LoVo (cell line): Measurements from ENCODE around the gene JPH3.

Source experiments
- DNase-seq: peaks from one replicate; pipeline ENCODE4 v3.0.0-alpha.2; 2016; ENCODE audit warnings: low spot score

Gene JPH3

GRCh38 chr16:87602001-87602775, at the start of gene JPH3:
JPH3 (plus strand) TSS chr16:87602508; CDS start chr16:87603147, 639 bp downstream.
- DNase-seq, result no peak

DNA sequence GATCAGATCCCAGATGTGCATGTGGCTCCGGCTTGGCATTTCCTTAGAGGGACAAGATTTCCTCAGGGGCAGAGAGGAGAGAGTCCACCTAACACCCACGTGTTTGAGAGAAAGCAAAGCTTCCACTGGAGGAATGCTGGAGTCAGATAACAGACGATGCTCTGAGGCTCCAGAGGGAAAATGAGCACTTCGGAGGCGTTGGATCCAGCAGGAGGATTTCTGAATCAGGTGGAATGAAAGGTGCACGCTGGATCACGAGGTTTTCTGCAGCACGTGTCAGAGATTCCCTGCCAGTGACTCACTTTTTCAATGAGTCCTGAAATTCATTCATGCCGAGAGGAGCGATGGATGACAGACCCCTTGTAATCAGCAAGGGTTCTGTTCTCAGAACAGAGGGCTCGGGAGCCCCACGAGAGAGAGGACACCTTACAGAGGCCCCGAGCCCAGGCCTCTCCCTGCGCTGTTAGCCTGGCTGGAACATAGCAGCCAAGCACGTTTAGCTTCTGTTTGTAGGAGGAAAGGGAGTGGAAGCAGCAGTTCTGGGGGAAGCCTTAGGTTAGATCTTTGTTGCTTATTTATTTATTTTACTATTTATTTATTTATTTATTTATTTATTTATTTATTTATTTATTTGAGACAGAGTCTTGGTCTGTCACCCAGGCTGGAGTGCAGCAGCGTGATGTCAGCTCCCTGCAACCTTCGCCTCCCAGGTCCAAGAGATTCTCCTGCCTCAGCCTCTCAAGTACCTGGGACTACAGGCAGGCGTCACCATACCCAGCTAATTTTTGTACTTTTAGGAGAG, 49.3 kb upstream of the JPH3 start:
- no peak for DNase-seq

GRCh38 chr16:87554754-87555427, 47.4 kb upstream of the JPH3 start:
- DNase-seq, result no peak

DNA sequence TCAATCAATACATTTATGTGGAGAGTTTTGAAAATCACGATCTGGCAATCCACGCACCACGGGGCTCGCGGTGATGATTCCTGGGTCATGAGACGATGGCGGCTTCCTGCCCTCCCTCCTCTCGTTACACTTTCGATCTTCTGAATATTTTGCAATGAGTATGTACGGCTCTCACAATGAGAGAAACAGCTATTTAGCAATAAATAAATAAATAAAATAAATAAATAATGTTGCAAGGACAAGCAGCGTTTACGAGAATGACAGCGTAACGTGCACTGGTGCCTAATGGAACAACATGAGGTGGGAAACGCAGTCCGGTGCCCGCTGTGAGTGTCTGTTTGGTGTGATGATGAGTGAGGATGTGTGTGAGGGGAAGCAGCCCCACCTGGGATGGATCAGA, 46.7 kb upstream of the JPH3 start:
- DNase-seq, result no peak

- DNase-seq, result no peak
Measured at GRCh38 chr16:87556941-87557459, 45.3 kb upstream of the JPH3 start.

DNA sequence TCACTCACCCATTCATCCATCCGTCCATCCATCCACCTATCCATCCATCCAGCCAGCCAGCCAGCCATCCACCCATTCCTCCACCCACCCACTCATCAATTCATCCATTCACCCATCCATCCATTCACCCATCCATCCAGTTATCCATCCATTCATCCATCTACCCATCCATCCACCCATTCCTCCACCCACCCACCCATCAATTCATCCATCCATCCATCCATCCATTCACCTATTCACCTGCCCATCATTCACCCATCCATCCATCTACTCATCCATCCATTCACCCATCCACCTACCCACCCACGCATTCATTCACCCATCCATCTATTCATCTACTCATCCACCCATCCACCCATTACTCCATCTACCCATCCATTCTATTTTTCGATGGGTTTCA, 43.6 kb upstream of the JPH3 start:
- no peak for DNase-seq

- no peak for DNase-seq
Measured at GRCh38 chr16:87559945-87560344, 42.4 kb upstream of the JPH3 start.

DNA sequence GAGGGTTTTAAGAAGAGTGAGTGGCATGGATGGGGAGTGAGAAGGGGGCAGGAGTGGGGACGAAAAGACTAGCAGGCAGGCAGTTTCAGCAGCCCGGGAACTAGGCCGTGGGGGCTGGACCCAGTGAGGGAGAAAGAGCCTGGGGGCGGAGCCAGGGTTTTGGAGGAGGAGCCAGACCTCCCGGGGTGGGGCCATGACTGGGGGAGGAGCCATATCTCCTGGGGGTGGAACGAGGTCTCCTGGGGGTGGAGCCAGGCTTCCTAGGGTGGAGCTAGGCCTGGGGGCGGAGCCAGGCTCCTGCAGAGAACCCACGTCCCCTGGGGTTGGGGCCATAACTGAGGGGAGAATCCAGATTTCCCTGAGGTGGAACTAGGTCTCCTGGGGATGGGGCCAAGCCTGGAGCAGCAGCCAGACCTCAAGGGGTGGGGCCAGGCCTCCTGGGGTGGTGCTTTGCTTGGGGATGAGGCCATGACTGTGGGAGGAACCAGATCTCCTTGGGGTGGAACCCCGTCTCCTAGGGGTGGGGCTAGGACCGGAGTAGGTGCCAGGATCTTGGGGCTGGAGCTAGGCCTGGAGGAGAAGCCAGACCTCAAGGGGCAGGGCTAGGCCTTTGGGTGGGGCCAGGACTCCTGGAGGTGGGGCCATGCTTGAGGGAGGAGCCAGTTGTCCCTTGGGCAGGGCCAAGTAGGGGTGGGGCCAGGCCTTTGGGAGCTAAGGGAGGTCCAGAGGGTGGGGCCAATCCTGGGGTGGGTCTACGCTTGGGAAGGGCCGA, 41.7 kb upstream of the JPH3 start:
- DNase-seq, result peak; percentile 27

DNA sequence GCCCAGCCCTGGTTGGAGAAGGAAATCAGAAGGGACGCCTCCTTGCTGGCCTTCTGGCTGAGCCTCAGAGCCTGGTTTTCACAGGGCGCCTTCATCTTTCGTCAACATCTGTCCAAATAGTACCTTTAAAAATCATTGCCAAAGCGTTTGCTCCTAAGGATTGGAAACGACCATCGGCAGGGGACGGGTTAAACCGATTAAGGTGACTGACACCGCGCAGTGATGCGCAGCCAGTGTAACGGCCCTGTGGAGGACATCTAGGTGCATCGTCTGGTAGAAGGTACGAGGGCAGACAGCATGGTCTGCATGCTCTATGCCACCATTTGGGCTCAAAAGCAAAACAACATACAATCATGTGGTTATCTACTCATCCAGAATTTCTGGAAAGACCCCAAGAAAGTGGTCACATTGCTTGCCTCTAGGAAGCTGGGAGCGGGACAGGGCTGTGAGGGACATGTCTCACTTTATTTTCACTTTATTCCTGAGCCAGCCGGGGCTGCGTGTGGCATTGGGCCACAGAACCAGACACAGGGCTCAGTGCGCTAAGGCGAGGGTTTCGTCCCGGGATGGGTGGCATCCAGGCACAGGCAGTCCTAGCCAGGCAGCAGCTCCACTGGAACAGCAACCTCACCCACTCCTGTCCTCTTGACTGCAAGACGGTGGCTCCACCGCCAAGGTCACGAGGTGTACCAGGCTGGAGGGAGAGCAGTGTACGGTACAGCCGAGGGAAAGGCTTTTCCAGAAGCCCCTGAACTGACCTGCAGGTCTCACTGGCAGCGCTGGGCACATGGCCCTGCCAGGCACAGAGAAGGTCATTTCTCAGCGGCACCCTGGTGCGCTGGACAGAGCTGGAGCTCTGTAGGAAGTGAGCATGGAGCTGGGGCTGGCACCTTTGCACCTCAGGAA, 40.9 kb upstream of the JPH3 start:
- DNase-seq, result no peak

GRCh38 chr16:87562201-87562600, 40.1 kb upstream of the JPH3 start:
- DNase-seq, result no peak

DNA sequence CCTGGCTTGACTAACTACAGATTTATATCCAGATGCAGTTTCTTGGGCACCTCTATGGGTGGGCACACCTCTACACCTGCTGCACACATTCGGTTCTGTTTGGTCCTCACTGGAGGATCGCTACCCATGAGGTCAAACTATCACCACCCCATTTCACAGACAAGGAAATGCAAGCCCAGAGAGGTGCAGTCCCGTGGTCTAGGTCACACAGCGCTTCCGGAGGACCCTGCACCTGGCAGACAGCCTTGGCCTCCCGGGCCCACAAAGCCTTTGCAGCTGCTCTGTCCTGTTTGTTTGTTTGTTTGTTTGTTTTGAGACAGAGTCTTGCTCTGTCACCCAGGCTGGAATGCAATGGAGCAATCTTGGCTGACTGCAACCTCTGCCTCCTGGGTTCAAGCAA, 39.3 kb upstream of the JPH3 start:
- no peak for DNase-seq

DNA sequence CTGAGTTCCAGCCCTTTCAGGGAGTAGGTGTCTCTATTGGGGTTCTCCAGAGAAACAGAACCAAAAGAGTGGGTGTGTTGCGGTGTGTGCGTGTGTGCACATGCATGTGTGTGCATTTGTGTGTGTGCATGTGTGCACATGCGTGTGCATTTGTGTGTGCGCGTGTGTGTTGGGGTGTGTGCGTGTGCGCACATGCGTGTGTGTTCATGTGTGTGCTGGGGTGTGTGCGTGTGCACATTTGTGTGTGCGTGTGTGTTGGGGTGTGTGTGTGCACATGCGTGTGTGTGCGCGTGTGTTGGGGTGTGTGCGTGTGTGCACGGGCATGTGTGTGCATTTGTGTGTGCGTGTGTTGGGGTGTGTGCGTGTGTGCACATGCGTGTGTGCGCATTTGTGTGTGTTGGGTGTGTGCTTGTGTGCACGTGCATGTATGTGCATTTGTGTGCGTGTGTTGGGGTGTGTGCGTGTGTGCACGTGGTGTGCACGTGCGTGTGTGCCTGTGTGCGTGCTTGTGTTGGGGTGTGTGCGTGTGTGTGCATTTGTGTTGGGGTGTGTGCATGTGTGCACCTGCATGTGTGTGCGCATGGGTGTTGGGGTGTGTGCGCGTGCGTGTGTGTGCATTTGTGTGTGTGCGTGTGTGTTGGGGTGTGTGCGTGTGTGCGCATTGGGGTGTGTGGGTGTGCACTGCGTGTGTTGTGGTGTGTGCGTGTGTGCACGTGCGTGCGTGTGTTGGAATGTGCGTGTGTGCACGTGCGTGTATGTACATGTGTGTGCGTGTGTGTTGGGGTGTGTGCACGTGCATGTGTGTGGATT, 38.4 kb upstream of the JPH3 start:
- no peak for DNase-seq

DNA sequence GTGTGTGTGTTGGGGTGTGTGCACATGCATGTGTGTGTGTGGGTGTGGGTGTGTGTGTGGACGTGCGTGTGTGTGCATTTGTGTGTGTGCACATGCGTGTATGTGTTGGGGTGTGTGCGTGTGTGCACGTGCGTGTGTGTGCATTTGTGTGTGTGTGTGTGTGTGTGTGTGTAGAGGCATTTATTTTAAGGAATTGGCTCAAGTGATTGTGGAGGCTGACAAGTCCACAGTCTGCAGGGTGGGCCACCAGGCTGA, 37.9 kb upstream of the JPH3 start:
- DNase-seq, result no peak

DNA sequence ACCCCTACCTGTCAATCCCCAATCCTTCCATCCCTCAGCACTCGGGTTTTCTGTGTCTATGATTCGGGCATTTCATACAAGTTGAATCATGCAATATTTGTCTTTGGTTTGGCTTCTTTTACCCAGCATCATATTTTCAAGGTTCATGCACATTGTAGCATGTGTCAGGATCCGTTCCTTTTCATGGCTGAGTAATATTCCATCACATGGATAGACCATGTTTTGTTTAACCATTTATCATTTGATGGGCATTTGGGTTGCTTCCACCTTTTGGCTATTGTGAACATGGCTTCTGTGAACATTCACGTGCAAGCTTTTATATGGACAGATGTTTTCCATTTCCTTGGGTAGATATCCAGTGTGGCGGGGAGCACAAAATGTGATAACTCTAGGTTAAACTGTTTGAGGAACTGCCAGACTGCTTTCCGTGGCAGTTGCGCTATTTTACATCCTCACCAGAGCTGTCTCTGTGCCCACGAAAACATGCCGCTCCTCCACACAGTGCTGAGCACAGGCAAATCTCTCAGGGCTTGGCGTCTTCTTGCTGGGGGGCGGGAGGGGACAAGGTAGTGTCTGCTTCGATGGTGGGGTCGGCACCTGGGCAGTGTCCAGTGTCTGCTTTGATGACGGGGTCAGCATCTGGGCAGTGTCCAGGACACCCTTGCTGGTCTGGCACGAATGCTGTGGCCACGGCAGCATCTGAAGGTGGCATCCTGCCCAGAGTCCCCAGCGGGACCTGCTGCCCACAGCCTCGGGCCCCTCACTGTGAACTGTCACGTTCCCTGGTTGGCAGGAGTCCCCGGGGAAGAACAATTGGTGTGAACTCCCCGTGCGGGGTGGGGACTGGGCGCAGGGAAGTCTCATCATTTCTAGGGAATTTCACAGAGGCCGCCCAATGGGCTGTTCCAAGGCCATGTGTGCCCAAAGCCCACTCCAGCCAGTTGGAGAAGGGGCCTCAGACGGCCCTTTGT, 32.4 kb upstream of the JPH3 start:
- DNase-seq, result no peak

DNA sequence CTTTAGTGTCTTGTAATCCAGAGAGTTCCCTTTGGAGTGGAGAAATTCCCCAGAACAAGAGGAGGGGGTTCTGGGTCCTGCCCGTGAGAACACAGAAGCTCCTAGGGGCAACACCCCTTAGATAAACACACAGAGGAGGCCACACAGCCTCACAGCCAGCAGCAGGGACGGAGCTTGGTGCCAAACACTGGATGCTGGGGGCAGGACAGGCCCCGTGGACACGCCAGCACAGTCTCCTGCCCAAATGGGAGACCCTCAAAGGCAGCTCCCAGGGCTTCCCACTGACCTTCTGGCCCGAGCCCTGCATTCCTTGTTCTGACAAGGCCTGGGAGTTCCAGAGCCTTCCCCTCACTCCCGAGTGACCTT, 31.8 kb upstream of the JPH3 start:
- no peak for DNase-seq

- DNase-seq, result no peak
Measured at GRCh38 chr16:87570938-87571867, 31.1 kb upstream of the JPH3 start.

- no peak for DNase-seq
Measured at GRCh38 chr16:87571868-87572244, 30.5 kb upstream of the JPH3 start.

- DNase-seq, result no peak
Measured at GRCh38 chr16:87572959-87573358, 29.3 kb upstream of the JPH3 start.
